Spinal cord (tissue), 10 donors: ENCODE data around the gene NRN1L. TPM values are rescaled to one million over a fixed set of nuclear protein-coding genes. Genes with fewer than 3 reads are reported as not detected.

ENCODE experiments used
- DNase-seq, 6 donors: peaks; one replicate each; pipeline versions ENCODE4 v3.0.0 to v3.0.0-alpha.2; 2013 to 2015; ENCODE audit warnings: low spot score in 6 of 6, low read depth in 4 of 6
- H3K27ac ChIP-seq: one replicate; pipeline ENCODE4 v1.5.1; 2013; ENCODE audit warnings: low read depth, low read length, control low read depth
- H3K27me3 ChIP-seq: one replicate; pipeline ENCODE4 v1.6.1; 2013; ENCODE audit warnings: low read length; ENCODE audit not compliant: control insufficient read depth, insufficient read depth
- H3K36me3 ChIP-seq: one replicate; pipeline ENCODE4 v1.6.1; 2013; ENCODE audit warnings: low read length; ENCODE audit not compliant: control insufficient read depth, insufficient read depth
- H3K4me1 ChIP-seq: one replicate; pipeline ENCODE4 v1.6.1; 2013; ENCODE audit warnings: low read length; ENCODE audit not compliant: control insufficient read depth, insufficient read depth
- H3K4me3 ChIP-seq: one replicate; pipeline ENCODE4 v1.5.1; 2013; ENCODE audit warnings: low read depth, low read length, control low read depth
- H3K9me3 ChIP-seq: one replicate; pipeline ENCODE4 v1.6.1; 2013; ENCODE audit warnings: low read length; ENCODE audit not compliant: control insufficient read depth, insufficient read depth
- WGBS: methylation state at CpG from one replicate; pipeline ENCODE4 v1.1.5; 2013; ENCODE audit warnings: missing lambda C conversion rate; ENCODE audit not compliant: insufficient coverage; 5-methylcytosine and 5-hydroxymethylcytosine counted together
- polyA plus RNA-seq, 2 donors: library from polyadenylated mRNA; unstranded; fragments of 120-200 nt; gene quantifications; one replicate each; pipeline ENCODE4 v1.2.1, GENCODE V29; 2013; ENCODE audit not compliant: insufficient read length in 2 of 2
- total RNA-seq, 2 donors: library from RNA; depleted of rRNA in 1 of 2; stranded (reverse); fragments of 120-200 nt in 1 of 2; fragments of >200 nt in 1 of 2; gene quantifications; one replicate each; pipeline versions ENCODE4 v1.2.3 to v1.2.4, GENCODE V29; 2013 to 2014
- donor health status: healthy.

Gene NRN1L
- total and polyA plus RNA-seq, 4 donors: 0.89 to 2.5 (median 1.5) TPM

- H3K4me3 ChIP-seq: no peak overlapping the region
- peaks cover 57% of the 10 kb centered on the region for H3K4me1 ChIP-seq
- H3K9me3 ChIP-seq: no peaks in the 10 kb centered on the region
- no peak for DNase-seq
- H3K27ac ChIP-seq: peak overlapping the region; percentile 40
- WGBS: 80% methylated on average over 9 of the region's 10 CpGs
- H3K27me3 ChIP-seq: no peaks in the 10 kb centered on the region
- peaks cover 54% of the 10 kb centered on the region for H3K36me3 ChIP-seq
These were observed 38.9 kb downstream of the NRN1L start for GRCh38 chr16:67923414-67924116.

GRCh38 chr16:67924140-67924906, 39.6 kb downstream of the NRN1L start:
- peak overlapping the region; percentile 40 for H3K27ac ChIP-seq
- H3K9me3 ChIP-seq: no peaks in the 10 kb centered on the region
- DNase-seq: no peak
- H3K36me3 ChIP-seq: peaks cover 57% of the 10 kb centered on the region
- WGBS: 73% methylated on average over 10 of the region's 10 CpGs
- H3K4me3 ChIP-seq: no peak overlapping the region
- peaks cover 57% of the 10 kb centered on the region for H3K4me1 ChIP-seq
- H3K27me3 ChIP-seq: no peaks in the 10 kb centered on the region

GRCh38 chr16:67926181-67926750, 41.6 kb downstream of the NRN1L start:
- no peak overlapping the region for H3K4me3 ChIP-seq
- H3K4me1 ChIP-seq: peaks cover 50% of the 10 kb centered on the region
- WGBS: 47% methylated on average over 13 of the region's 13 CpGs
- peak in 1 of 6 donors; percentile 68 for DNase-seq
- peaks cover 67% of the 10 kb centered on the region for H3K36me3 ChIP-seq
- H3K27me3 ChIP-seq: no peaks in the 10 kb centered on the region
- no peak overlapping the region for H3K27ac ChIP-seq
- no peaks in the 10 kb centered on the region for H3K9me3 ChIP-seq

DNA sequence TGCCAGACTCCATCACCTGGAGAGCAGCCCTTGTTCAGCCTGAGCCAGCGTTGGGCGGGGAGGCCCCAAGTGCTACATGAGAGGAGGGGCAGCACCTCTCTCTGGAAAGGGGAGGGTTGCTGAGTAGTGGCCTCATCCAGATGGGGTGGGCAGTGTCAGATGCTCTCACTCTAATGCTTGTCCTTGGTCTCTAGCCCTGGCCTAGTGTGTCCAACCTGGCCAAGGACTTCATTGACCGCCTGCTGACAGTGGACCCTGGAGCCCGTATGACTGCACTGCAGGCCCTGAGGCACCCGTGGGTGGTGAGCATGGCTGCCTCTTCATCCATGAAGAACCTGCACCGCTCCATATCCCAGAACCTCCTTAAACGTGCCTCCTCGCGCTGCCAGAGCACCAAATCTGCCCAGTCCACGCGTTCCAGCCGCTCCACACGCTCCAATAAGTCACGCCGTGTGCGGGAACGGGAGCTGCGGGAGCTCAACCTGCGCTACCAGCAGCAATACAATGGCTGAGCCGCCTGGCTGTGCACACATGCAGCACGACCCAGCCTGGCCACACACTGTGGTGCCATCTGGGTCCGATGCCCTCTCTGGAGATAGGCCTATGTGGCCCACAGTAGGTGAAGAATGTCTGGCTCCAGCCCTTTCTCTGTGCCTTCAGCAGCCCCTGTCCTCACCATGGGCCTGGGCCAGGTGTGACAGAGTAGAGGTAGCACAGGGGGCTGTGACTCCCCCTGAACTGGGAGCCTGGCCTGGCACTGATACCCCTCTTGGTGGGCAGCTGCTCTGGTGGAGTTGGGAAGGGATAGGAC, 42.7 kb downstream of the NRN1L start:
- Histone ChIP-seq H3K4me3 (no peak overlapping the region), H3K36me3 (peaks cover 77% of the 10 kb centered on the region), H3K27me3 (no peaks in the 10 kb centered on the region), H3K9me3 (no peaks in the 10 kb centered on the region), H3K4me1 (peaks cover 50% of the 10 kb centered on the region), H3K27ac (no peak overlapping the region)
- DNase-seq: no peak
- WGBS: 86% methylated on average over 21 of the region's 22 CpGs

GRCh38 chr16:67928147-67928546, 43.5 kb downstream of the NRN1L start:
- 83% methylated on average over 4 of the region's 7 CpGs for WGBS
- Histone ChIP-seq H3K27me3 (no peaks in the 10 kb centered on the region), H3K27ac (no peak overlapping the region), H3K4me3 (no peak overlapping the region), H3K36me3 (peaks cover 76% of the 10 kb centered on the region), H3K9me3 (no peaks in the 10 kb centered on the region), H3K4me1 (peaks cover 44% of the 10 kb centered on the region)
- DNase-seq: no peak

DNA sequence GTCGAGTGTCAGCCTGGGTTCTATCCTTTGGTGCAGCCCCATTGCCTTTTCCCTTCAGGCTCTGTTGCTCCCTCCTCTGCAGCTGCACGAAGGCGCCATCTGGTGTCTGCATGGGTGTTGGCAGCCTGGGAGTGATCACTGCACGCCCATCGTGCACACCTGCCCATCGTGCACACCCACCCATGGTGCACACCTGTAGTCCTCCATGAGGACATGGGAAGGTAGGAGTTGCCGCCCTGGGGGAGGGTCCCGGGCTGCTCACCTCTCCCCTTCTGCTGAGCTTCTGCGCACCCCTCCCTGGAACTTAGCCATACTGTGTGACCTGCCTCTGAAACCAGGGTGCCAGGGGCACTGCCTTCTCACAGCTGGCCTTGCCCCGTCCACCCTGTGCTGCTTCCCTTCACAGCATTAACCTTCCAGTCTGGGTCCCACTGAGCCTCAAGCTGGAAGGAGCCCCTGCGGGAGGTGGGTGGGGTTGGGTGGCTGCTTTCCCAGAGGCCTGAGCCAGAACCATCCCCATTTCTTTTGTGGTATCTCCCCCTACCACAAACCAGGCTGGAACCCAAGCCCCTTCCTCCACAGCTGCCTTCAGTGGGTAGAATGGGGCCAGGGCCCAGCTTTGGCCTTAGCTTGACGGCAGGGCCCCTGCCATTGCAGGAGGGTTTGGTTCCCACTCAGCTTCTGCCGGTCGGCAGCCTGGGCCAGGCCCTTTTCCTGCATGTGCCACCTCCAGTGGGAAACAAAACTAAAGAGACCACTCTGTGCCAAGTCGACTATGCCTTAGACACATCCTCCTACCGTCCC, 44.1 kb downstream of the NRN1L start:
- DNase-seq: peak in 3 of 6 donors; percentile 43 to 86 (median 81)
- H3K27ac ChIP-seq: no peak overlapping the region

GRCh38 chr16:67930191-67930590, 45.5 kb downstream of the NRN1L start:
- no peak for DNase-seq
- peaks cover 45% of the 10 kb centered on the region for H3K4me1 ChIP-seq
- H3K9me3 ChIP-seq: no peaks in the 10 kb centered on the region
- WGBS: 94% methylated on average over 14 of the region's 14 CpGs
- no peak overlapping the region for H3K27ac ChIP-seq
- no peak overlapping the region for H3K4me3 ChIP-seq
- H3K27me3 ChIP-seq: no peaks in the 10 kb centered on the region
- peaks cover 74% of the 10 kb centered on the region for H3K36me3 ChIP-seq

More for the DNA sequence above, 44.1 kb downstream of the NRN1L start:
- no peaks in the 10 kb centered on the region for H3K9me3 ChIP-seq
- no peak overlapping the region for H3K4me3 ChIP-seq
- H3K4me1 ChIP-seq: peaks cover 41% of the 10 kb centered on the region
- H3K27me3 ChIP-seq: no peaks in the 10 kb centered on the region
- H3K36me3 ChIP-seq: peaks cover 74% of the 10 kb centered on the region
- 45% methylated on average over 14 of the region's 16 CpGs for WGBS

- Histone ChIP-seq H3K9me3 (no peaks in the 10 kb centered on the region), H3K4me1 (peaks cover 43% of the 10 kb centered on the region), H3K36me3 (peaks cover 74% of the 10 kb centered on the region), H3K4me3 (no peak overlapping the region), H3K27ac (no peak overlapping the region), H3K27me3 (no peaks in the 10 kb centered on the region)
- 94% methylated on average over 17 of the region's 17 CpGs for WGBS
- no peak for DNase-seq
These were observed 46.1 kb downstream of the NRN1L start for GRCh38 chr16:67930678-67931211.
